Measurements from ENCODE around the gene INAFM1.
"Not testable (repeated sequence)": the region's sequence is repeated elsewhere in the genome, so short reads cannot be mapped to it uniquely, and the experiment has no call there.

INAFM1 gene

DNA sequence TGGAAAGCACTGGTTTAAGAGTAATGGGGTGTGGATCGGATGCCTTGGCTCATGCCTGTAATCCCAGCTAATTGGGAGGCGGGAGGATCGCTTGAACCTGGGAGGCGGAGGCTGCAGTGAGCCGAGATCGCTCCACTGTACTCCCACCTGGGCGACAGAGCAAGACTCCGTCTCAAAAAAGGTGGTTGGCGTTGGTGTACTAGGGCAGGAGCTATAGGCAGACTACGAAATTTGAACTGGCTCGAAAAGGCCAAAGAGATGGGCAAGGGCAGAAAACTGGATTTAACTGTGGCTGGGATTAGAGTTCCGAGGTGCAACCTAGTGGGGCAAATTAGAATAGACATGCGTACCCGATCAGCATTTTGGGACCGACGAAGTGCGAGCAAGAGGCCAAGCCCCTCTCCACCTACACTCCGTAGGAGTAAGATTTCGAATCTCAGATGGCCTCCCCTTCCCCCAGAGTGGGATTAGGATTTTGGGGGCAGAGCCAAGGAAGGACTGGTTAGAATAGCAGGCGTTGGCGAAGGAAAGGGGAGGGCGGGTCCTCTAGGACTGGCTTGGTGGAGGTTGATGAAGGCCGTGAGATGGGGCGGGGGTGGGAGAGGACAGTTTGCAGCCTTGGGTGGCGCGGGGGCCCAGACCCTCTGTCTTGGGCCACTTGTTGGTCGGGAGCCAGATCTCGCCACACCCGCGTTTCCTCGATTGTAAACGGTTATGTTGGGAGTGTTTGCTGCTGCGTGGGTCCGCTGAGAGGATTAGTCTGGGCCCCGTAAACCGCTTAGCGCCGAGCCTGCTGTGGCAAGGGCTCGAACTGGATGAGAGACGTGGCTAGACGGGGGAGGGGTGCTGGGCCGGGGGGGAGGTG is 2.0 kb upstream of the INAFM1 start:
- H3K4me1 Mint-ChIP-seq, result peaks cover 17% of the 10 kb centered on the region
- H3K4me3 Mint-ChIP-seq, result peak overlapping the region; percentile 83
- DNase-seq (peak; percentile 61), ATAC-seq (no peak)
- H3K9me3 Mint-ChIP-seq, result no peaks in the 10 kb centered on the region
- peaks cover 9% of the 10 kb centered on the region for H3K36me3 Mint-ChIP-seq (ENCODE audit: low read depth)
- H3K27ac Mint-ChIP-seq, result peak overlapping the region; percentile 46
- no peaks in the 10 kb centered on the region for H3K27me3 Mint-ChIP-seq

DNA sequence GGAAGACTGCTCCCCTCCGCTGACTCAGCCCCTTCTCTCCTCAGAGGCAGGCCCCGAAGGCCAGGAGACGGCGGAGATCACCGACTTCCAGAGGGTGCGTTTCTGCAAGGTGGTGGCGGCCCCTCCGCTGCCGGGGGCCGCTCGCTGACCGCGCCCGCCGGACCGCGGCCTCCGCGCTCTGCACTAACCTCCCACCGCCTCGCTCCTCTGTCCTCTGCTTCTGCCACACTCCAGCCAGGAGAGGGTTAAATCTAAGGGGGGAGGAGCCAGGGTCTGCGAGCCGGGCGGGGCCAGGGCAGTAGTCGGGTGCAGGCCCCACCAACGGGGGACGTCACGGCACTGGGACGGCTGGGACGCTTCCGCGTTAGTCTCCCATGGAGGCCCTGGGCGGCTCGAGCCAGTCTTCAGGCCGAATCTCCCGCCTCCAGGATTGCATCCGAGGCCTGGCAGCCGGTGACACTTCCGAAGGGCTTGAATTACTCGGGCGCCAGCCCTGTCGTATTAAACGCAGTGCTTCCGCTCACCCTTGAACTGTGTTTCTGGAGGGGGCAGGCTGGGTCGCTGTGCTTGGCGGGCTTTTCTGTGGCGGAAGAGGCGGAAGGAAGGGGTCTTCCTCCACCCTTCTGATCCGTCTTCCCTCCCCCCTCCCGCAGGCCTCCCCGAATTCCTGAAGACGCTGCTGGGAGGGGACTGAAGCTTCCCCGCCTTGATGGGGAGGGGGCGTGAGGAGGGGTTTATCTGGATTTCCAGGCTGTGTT is 1.2 kb upstream of the INAFM1 start:
- H3K36me3 Mint-ChIP-seq (ENCODE audit: low read depth), result peaks cover 8% of the 10 kb centered on the region
- no peaks in the 10 kb centered on the region for H3K27me3 Mint-ChIP-seq
- peak overlapping the region; percentile 83 for H3K4me3 Mint-ChIP-seq
- peak overlapping the region; percentile 90 for H3K27ac Mint-ChIP-seq
- H3K4me1 Mint-ChIP-seq, result peaks cover 19% of the 10 kb centered on the region
- no peaks in the 10 kb centered on the region for H3K9me3 Mint-ChIP-seq
- ATAC-seq, result peak; percentile 83
- peak; percentile 88 for DNase-seq

DNA sequence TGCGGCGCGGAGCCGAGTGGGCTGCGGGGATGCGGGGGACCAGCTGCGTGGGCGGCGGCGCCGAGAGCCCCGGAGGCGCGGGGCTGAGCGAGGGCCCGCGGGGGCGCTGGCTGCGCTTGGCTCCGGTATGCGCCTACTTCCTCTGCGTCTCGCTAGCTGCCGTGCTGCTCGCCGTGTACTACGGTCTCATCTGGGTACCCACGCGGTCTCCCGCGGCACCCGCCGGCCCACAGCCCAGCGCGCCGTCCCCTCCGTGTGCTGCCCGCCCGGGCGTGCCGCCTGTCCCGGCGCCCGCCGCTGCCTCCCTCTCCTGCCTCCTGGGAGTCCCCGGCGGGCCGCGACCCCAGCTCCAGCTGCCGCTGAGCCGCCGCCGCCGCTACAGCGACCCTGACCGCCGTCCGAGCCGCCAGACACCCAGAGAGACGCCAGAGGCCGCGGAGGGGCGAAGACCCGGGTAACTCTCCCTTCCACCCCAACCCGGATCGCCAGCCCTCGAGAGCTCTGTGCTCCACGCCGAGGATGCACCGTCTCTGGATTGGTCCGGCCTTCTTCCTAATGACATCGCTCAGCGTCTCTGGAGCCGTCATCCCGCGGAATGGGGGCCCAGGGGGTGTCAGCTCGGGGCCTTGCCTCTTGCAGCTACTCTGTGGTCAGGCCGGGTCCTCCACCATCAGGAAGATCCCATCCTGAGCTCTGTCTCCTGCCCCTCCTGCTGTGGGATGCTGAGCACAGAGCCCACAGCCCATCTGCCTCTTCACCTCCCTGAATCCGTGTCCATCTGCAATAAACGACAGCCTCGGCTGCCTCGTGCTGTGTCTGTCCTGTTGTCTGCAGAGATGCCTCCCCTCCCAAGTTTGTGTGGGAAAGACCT is 441 bp downstream of the INAFM1 start:
- H3K27ac Mint-ChIP-seq, result peak overlapping the region; percentile 77

DNA sequence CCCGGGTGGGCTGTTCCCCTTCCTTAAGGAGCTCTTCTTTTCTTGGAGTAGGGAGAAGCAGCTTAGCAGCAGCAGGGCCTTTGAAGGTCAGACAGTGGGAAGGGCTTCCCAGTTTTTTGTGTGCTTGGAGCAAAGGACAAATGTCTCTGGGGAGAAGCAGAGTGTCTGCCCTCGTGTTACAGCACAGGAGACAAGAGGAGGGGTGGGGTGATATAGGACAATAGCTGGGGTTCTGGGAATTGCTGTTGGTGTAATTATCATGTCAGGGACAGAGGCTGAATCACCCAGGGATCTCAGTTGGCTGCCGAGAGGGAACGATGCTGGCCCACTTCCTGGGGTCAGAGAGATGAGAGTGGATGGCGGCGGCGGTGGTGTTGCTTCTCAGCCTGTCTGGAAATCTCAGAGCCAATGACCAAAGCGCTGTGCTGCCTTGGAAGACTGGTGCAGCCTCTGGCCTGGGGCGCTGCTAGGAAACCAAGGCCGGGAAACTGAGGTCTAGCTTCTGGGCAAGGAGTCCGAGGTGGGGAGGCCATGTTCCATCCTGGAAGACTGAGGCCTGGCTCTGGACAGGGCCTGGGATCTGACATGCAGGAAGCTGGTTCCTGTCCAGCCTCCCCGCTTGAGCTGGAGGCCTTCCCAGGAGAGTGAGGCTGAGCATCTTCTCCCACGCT is 1.2 kb downstream of the INAFM1 start:
- peak overlapping the region; percentile 77 for H3K27ac Mint-ChIP-seq
- H3K4me3 Mint-ChIP-seq, result peak overlapping the region; percentile 75
- peaks cover 6% of the 10 kb centered on the region for H3K36me3 Mint-ChIP-seq (ENCODE audit: low read depth)
- peaks cover 23% of the 10 kb centered on the region for H3K4me1 Mint-ChIP-seq
- ATAC-seq (no peak), DNase-seq (no peak)
- no peaks in the 10 kb centered on the region for H3K27me3 Mint-ChIP-seq
- no peaks in the 10 kb centered on the region for H3K9me3 Mint-ChIP-seq

More for the DNA sequence above, 441 bp downstream of the INAFM1 start:
- Mint-ChIP-seq H3K36me3 (ENCODE audit: low read depth) (peaks cover 6% of the 10 kb centered on the region), H3K4me3 (peak overlapping the region; percentile 75), H3K9me3 (no peaks in the 10 kb centered on the region), H3K27me3 (no peaks in the 10 kb centered on the region), H3K4me1 (peaks cover 23% of the 10 kb centered on the region)
- DNase-seq (peak; percentile 26), ATAC-seq (peak; percentile 5)

DNA sequence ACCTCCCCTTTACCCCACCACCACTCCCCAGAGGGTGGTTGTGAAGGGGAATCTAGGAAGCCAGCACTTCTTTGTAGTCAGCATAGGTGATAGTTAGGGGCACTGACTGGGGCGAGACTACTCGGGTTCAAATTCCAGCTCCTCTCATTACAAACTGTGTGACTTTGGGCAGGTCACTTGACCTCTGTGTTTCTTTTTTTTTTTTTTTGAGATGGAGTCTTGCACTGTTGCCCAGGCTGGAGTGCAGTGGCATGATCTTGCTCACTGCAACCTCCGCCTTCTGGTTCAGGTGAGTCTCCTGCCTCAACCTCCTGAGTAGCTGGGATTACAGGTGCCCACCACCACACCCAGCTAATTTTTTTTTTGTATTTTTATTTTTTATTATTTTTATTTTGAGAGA is 1.8 kb downstream of the INAFM1 start:
- H3K27me3 Mint-ChIP-seq; H3K36me3 Mint-ChIP-seq (ENCODE audit: low read depth); DNase-seq; H3K9me3 Mint-ChIP-seq; ATAC-seq; H3K4me3 Mint-ChIP-seq; H3K27ac Mint-ChIP-seq: not testable (repeated sequence)
- H3K4me1 Mint-ChIP-seq, result peaks cover 23% of the 10 kb centered on the region

- H3K4me3 Mint-ChIP-seq, result no peak overlapping the region
- H3K9me3 Mint-ChIP-seq, result no peaks in the 10 kb centered on the region
- ATAC-seq, result no peak
- H3K4me1 Mint-ChIP-seq, result peaks cover 12% of the 10 kb centered on the region
- H3K36me3 Mint-ChIP-seq (ENCODE audit: low read depth), result peaks cover 6% of the 10 kb centered on the region
- peak; percentile 69 for DNase-seq
- no peaks in the 10 kb centered on the region for H3K27me3 Mint-ChIP-seq
- no peak overlapping the region for H3K27ac Mint-ChIP-seq
Observed at GRCh38 chr19:47280183-47280797, 5.6 kb downstream of the INAFM1 start.

DNA sequence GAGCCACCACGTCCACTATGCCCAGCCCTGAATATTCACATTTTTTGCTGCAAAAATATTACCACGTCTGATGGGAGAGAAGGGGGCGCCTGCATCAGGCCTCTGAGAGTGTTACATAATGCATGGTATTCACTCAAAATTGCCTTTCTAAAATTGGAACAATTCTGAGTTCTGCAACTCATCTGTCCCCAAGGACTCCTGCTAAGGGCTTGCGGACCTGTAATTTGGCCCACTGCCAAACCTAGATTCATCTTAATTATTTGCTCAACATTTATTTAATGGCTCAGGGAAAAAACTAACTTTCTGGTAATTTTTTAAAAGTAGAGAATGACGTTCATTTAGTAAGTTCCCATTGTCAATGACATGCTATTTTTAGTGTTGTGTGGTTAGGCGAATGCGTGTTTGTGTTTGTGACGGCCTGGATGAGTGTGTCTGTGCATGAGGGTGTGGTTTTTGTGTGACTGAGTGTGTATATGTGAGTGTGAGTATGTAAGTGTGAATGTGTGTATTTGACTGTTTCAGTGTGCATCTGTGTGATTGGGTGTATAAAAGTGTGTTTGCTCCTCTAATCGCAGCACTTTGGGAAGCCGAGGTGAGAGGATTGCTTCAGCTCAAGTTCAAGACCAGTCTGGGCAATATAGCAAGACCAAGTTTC is 8.8 kb downstream of the INAFM1 start:
- no peak for ATAC-seq
- H3K9me3 Mint-ChIP-seq, result no peaks in the 10 kb centered on the region

DNA sequence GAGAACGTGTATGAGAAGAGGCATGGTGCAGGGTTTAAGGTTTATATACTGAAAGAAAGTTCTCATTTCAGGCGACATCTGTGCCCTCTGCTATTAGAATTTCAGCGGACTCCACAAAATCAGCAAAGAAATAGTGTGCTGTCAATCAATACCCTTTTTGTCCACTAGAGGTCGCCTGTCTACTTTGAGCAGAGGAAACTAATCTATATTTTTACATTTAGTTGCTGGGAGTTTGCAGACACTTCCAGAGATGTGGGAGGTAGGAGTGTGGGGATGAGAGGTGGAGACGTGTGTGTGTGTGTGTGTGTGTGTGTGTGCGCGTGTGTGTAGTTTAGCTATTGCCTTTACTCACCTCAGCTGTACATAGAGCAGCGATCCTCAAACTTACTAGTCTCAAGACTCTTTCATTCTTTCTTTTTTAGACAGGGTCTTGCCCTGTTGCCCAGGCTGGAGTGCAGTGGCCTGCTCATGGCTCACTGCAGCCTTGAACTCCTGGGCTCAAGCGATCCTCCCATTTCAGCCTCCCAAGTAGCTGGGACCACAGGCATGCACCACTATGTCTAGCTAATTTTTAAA is 9.7 kb downstream of the INAFM1 start:
- H3K4me3 Mint-ChIP-seq, result no peak overlapping the region
- no peaks in the 10 kb centered on the region for H3K36me3 Mint-ChIP-seq (ENCODE audit: low read depth)
- H3K9me3 Mint-ChIP-seq, result no peaks in the 10 kb centered on the region
- peaks cover 10% of the 10 kb centered on the region for H3K4me1 Mint-ChIP-seq
- ATAC-seq (no peak), DNase-seq (peak; percentile 44)
- H3K27me3 Mint-ChIP-seq, result no peaks in the 10 kb centered on the region
- H3K27ac Mint-ChIP-seq, result no peak overlapping the region

More for the DNA sequence above, 8.8 kb downstream of the INAFM1 start:
- Mint-ChIP-seq H3K4me1 (peaks cover 8% of the 10 kb centered on the region), H3K27me3 (no peaks in the 10 kb centered on the region), H3K27ac (no peak overlapping the region), H3K4me3 (no peak overlapping the region), H3K36me3 (ENCODE audit: low read depth) (no peaks in the 10 kb centered on the region)
- no peak for DNase-seq

DNA sequence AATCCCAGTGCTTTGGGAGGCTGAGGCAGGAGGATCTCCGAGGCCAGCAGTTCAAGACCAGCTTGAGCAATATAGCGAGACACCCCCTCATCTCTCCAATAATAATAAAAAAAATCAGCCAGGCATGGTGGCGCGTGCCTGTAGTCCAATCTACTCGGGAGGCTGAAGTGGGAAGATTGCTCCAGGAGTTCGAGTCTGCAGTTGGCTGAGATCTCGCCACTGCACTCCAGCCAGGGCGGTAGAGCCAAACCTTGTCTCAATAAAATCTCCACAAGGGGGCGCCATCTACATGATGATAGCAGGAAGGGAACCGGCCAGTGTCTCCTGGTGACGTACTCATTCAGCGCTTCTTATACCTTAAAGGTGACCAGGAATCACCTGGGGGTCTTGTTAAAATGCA is 21.4 kb downstream of the INAFM1 start:
- Mint-ChIP-seq H3K27ac (no peak overlapping the region), H3K9me3 (no peaks in the 10 kb centered on the region), H3K4me1 (peaks cover 4% of the 10 kb centered on the region), H3K4me3 (no peak overlapping the region), H3K36me3 (ENCODE audit: low read depth) (no peaks in the 10 kb centered on the region), H3K27me3 (peaks cover 1% of the 10 kb centered on the region)
- DNase-seq (peak; percentile 81), ATAC-seq (peak; percentile 92)

- peaks cover 12% of the 10 kb centered on the region for H3K27me3 Mint-ChIP-seq
- H3K27ac Mint-ChIP-seq; DNase-seq; ATAC-seq; H3K36me3 Mint-ChIP-seq (ENCODE audit: low read depth); H3K4me3 Mint-ChIP-seq; H3K9me3 Mint-ChIP-seq; H3K4me1 Mint-ChIP-seq: not testable (repeated sequence)
Observed at GRCh38 chr19:47300867-47301266, 26.2 kb downstream of the INAFM1 start.

GRCh38 chr19:47302249-47302648 is 27.6 kb downstream of the INAFM1 start:
- peaks cover 7% of the 10 kb centered on the region for H3K4me1 Mint-ChIP-seq
- no peak for DNase-seq
- H3K9me3 Mint-ChIP-seq, result no peaks in the 10 kb centered on the region
- peaks cover 16% of the 10 kb centered on the region for H3K27me3 Mint-ChIP-seq
- H3K4me3 Mint-ChIP-seq, result no peak overlapping the region
- no peak for ATAC-seq
- H3K36me3 Mint-ChIP-seq (ENCODE audit: low read depth), result no peaks in the 10 kb centered on the region
- H3K27ac Mint-ChIP-seq, result no peak overlapping the region

DNA sequence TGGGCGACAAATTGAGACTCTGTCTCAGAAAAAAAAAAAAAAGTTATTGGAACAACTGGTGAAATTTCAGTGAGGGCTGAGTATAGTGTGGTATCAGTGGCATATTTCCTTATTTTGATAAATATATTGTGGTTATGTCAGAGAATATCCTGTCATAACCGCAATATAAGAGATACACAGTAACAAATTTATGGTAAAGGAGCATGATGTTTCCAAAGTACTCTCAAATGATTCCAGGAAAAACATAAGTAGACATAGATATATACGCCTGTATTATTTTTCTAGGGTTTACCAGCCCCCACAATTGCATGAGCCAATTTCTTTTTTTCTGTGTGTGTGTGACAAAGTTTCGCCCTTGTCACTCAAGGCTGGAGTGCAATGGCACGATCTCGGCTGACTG is 29.3 kb downstream of the INAFM1 start:
- H3K4me1 Mint-ChIP-seq, result peaks cover 7% of the 10 kb centered on the region
- DNase-seq, result no peak
- ATAC-seq, result no peak
- H3K9me3 Mint-ChIP-seq, result no peaks in the 10 kb centered on the region
- H3K27ac Mint-ChIP-seq, result no peak overlapping the region
- H3K36me3 Mint-ChIP-seq (ENCODE audit: low read depth), result no peaks in the 10 kb centered on the region
- peaks cover 19% of the 10 kb centered on the region for H3K27me3 Mint-ChIP-seq
- no peak overlapping the region for H3K4me3 Mint-ChIP-seq

GRCh38 chr19:47305309-47305751 is 30.6 kb downstream of the INAFM1 start:
- no peaks in the 10 kb centered on the region for H3K36me3 Mint-ChIP-seq (ENCODE audit: low read depth)
- H3K27ac Mint-ChIP-seq, result no peak overlapping the region
- peak; percentile 69 for DNase-seq
- peaks cover 25% of the 10 kb centered on the region for H3K27me3 Mint-ChIP-seq
- no peak overlapping the region for H3K4me3 Mint-ChIP-seq
- no peak for ATAC-seq
- H3K4me1 Mint-ChIP-seq, result peaks cover 5% of the 10 kb centered on the region
- no peaks in the 10 kb centered on the region for H3K9me3 Mint-ChIP-seq

Data from activated naive CD8-positive, alpha-beta T cell treated with anti-CD3 and anti-CD28 coated beads, Interleukin-2, amount 50 U/mL, for 24 hours (primary cell).